Activated CD8-positive, alpha-beta memory T cell treated with anti-CD3 and anti-CD28 coated beads, Interleukin-2, amount 50 U/mL, for 1 hour (primary cell): ENCODE results near the gene DTNBP1.

Experiments
- DNase-seq: peaks from one replicate; pipeline ENCODE4 v3.0.0-alpha.2; 2020; ENCODE audit errors: extremely low read depth

Gene DTNBP1

DNA sequence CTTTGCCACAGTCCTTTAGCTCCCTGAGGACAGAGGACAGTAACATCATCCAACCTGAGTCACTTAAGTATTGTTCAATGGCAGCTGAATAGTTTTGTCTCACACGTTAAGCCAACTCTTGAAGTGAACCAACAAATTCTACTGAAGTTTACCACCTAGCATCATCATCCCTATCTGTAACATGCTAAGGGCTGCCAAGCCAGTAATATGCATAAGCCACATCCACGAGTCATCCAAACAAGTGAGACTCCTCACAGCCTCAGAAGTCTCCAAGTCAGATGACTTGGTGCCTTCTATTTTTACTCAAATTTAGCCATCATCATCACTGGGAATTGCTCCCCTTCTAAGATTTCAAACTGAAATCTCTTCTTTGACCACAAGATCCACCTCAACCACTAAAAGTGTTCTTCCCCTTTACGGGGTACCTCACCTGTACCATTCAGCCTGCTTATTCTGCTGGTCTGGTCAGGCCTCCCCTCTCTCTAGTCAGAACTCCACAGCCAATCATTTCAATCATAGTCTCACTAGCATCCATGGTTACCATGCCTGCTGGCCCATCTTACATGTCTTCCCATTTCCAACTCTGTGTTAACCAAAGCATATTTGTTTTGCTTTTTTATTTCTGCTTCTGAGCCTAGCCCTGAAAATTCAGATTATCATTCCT, 73.7 kb downstream of the DTNBP1 start:
- no peak for DNase-seq

DNA sequence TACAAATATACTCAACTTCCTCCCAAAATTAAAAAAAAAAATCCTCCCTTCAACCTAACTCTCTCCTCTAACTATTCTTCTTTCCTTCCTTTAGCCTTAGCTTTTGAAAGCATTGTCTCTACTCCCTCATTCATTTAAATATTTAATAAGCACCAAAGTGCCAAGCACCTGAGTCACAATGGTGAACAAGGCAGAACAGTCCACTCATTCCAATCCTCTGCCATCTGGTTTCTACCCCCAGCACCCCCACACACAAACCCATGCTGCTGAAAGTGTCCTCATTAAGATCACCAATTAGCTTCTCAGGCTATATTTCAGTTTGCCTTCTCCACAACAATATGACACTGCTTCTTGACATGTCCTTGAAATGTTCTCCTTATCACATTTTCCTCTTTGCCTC, 76.3 kb downstream of the DTNBP1 start:
- no peak for DNase-seq

DNA sequence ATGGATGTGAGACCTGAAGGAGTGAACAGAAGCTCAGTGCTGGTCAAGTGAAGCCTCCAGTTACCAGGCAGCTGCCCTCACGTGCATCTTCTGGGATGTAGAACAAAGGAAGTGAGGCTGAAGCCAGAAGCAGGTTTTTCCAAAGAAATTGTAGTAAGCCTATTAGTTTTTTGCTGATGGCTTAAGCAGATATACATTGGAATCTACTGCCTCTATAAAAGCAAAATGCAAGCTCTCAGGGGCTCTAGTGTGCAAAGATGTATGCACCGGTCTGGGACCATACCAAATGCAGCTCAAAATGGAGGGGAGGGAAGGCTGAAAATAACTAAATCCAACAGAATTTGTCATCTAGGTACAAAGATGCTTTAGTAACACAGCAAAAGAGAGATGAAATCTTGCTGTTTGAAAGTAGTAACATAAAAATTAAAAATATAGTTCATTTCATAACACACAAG, 77.0 kb downstream of the DTNBP1 start:
- no peak for DNase-seq

DNA sequence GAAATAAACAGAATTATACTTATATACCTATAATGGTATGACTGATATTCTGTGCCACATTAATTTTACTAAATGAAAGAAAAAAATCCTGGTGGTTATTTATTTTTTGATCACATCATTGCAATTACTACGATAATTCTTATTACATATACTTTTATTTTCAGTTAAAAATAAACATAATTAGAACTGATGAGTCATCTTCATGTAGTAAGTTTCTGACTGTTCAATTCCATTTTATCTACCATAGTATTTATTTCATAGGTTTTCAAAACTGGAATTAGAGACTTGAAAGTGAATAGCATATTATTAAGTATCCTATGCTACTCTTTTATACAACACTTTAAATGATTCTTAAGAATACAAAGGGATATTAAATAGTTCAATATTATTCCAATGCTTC, 80.3 kb downstream of the DTNBP1 start:
- no peak for DNase-seq

DNA sequence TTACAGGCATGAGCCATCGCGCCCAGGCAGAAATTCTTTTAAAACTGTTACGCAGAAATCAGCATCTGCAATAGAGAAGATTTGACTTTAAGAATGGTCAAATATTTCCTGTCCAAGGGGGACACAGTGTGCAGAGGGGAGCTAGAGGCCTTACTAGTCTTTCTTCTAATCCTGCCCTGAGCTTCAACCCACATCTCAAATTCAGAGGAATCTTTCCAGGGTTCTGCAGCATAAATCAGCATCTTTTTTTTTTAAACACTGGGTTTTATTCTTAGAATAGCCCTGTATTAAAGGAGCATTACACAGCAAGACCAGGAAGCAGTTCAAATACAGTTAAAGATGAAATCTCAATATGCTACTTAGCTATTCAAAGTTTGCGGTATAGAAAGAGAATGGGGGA, 81.1 kb downstream of the DTNBP1 start:
- no peak for DNase-seq

DNA sequence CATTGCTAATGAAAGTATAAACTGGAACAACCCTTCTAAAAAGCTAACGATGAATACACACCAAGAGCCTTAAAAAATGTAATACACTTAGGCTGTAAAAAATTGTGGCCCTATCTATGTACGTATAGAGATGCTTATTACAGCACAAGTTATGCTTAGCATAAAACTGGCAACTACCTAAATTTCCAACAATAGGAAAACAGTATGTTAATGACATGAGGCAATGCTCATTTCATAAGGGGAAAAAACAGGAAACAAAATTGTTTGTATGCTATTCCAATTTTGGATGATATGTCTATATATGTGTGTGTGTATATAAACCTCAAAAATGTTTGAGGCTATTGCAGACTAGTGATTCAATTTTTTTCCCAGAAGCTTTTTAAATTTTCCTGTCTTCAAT, 82.5 kb downstream of the DTNBP1 start:
- DNase-seq, result no peak

DNA sequence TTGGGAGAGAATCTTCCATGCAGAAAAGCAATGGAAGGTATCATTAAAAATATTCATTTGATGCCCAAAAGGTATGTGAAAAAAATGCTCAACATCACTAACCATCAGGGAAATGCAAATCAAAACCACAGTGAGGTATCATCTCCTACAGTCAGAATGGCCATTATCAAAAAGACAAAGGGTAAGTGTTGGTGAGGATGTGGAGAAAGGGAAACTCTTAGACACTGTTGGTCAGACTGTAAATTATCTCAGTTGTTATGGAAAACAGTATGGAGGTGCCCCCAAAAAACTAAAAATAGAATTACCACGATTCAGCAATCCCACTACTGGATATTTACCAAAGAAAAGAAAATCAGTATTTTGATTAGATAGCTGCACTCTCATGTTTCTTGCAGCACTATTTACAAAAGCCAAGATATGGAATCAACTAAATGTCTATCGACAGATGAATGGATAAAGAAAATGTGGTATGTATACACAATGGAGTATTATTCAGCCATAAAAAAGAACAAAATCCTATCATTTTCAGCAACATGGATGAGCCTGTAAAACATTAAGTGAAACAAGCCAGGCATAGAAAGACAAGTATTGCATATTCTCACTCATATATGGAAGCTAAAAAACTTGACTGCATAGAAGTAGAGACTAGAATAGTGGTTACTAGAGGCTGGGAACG, 84.0 kb downstream of the DTNBP1 start:
- DNase-seq, result no peak

DNA sequence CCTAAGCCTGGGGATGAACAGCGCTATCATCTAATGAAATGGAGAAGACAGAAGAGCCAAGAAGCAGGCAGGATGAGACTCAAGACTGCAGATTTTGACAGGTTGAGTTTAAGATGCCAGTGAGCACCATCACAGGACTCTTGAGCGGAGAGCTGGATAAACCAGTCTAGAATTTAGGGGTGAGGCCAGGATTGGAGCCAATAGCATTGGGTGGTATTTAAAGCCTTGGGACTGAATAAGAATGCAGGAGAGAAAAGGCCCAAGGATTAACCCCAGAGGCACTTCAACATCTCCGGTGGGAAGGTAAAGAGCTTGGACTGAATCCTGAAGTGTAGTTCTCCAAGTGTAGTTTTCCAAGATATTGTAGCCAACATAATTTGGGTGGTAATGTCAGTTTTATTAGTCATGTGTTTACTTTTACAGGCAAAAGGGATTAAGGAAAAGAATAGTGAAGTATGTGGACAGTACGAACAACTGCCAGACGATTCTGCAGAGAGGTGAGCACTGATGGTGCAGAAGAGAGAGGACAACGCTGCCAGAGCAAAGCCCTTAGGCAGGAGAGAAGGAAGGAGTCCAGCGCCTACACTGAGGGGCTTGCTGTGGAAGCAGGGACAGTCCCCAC, 85.2 kb downstream of the DTNBP1 start:
- no peak for DNase-seq

DNA sequence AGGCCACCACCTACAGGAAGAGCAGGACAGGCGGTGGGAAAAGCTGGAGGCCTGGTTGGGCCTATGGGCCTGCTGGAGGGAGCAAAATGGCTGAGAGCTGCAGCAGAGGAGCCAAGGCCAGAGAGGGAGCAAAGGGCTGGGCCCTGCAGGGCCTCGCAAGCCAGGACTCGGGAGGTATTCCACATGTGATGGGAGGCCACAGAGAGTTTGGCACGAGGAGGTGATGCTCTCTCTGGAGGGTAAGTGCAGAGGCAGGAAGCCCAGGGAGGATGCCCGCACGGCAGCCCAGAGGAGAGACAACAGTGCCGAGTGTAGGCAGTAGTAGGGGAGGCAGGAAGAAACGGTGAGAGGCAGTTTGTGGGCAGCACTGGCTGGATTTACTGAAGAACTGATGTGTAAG, 85.7 kb downstream of the DTNBP1 start:
- DNase-seq, result no peak

DNA sequence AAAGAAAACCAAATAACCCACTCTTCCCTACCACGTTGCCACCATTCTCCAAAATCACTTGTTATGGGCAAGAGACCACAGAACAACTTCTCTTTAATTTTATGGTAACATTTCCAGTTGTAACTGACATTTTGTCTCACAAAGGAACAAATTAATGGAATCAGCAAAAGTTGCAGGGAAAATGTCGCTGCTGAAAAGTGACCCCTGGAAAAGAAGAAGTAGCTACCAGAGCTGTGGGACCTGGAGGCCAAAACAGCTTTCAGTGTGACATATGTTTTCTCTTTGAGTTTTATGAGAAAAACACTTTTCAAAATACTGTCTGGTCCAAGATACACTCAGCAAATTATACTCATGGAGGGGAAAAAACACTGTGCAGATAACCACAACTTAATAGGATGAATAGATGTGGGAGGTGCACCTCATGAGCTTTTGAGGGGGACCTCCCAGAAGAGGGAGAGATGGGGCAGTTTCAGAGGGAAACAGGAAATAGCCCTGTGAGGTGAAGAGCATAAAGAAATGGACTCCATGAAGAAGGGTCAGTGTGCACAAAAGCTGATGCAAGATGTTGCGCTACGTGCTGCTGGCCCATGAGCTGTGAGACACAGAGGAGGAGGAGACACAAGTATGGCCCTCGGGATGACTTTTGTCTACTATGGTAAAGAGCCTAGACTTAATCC, 87.3 kb downstream of the DTNBP1 start:
- no peak for DNase-seq

DNA sequence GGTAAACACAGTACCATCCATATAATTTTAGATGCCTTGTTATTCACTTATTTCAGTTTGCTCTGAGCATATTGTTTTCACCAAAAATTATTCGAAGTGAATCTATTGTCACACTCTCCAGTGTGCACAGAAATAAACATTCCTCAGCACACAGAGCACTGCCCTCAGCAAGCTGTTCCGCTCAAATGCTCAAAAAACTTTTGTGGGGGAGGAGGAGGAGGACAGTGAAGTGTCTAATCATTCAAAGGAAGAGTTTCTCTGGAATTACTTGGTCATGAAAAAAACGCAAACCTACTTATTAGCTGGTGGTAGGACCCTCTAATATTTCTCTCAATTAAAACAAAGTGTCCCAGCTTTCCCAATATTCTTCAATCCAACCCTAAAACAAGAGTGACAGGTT, 88.3 kb downstream of the DTNBP1 start:
- no peak for DNase-seq

DNA sequence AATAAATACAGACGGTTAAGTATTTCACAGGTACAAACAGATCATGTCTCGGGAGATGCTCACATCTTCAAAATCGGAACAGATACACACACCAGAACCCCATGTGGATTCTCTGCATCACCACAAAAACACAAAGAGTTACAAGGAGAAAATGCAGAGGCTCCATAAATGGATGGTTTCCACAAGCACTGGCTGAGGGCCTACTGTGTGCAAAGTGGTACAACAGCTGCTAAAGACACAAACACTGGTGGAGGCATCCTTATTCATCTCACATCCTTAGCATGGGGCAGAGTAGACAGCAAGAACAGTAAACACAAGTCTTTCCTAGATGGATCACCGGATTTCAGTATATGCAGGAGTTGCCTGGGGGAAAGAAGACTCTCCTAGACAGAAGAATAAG, 88.8 kb downstream of the DTNBP1 start:
- no peak for DNase-seq

DNA sequence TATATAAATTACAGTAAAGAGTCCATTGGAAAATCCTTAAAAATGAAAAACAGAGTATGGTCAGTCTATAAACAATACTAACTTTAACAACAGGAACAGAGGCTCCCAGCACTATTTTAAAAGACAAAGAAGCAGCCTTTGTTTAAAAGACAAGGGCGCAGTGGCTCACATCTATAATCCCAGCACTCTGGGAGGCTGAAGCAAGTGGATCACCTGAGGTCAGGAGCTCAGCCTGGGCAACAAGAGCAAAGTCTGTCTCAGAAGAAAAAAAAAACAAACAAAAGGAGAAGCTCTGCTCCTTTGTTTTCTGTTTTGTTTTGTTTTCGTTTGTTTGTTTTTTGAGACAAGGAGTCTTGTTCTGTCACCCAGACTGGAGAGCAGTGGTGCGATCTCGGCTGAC, 89.4 kb downstream of the DTNBP1 start:
- DNase-seq, result no peak

DNA sequence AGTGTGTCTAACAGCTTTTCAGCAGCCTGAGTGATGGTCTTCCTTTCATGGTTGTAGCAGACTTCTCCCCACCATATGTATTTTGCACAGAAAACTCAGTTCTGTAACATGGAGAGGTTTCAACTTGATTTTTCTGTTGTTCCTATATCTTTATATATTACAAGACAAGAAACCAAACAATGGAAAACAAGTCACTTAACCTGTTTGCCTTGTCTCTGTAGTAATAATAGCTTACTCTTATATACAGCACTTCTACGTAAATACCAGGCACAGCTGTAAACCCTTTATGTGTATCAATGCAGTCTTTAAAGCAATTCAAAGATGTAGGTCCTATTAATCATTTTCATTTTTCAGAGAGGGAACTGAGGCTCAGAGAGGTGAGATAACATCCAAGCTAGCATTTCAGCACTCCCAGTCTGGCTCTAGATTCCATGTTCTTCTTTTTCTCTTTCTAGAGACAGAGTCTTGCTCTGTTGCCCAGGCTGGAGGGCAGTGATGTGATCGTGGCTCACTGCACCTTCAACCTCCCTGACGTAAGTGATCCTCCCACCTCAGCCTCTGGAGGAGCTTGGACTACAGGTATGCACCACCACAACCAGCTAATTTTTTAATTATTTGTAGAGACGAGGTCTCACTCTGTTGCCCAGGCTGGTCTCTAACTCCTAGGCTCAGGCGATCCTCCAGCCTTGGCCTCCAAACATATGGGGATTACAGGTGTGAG, 90.4 kb downstream of the DTNBP1 start:
- DNase-seq, result no peak

DNA sequence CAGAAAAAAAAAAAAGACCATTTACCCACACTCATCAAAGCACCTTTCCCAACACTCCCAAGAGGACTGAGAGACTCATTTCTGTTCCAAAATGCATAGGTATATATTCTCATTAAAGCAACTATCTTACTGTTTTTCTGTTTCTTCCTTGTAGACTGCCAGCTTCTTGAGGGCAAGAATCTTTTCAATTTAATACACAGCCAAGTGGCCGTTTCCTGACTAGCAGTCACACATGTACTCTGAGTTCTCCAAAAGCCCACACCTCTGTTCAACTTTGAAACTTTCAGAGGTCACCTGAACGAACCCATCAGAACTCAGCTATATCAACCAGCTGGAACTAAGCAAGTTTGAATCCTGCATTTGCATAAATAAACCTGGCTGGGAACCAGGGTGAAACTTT, 92.7 kb downstream of the DTNBP1 start:
- DNase-seq, result no peak

DNA sequence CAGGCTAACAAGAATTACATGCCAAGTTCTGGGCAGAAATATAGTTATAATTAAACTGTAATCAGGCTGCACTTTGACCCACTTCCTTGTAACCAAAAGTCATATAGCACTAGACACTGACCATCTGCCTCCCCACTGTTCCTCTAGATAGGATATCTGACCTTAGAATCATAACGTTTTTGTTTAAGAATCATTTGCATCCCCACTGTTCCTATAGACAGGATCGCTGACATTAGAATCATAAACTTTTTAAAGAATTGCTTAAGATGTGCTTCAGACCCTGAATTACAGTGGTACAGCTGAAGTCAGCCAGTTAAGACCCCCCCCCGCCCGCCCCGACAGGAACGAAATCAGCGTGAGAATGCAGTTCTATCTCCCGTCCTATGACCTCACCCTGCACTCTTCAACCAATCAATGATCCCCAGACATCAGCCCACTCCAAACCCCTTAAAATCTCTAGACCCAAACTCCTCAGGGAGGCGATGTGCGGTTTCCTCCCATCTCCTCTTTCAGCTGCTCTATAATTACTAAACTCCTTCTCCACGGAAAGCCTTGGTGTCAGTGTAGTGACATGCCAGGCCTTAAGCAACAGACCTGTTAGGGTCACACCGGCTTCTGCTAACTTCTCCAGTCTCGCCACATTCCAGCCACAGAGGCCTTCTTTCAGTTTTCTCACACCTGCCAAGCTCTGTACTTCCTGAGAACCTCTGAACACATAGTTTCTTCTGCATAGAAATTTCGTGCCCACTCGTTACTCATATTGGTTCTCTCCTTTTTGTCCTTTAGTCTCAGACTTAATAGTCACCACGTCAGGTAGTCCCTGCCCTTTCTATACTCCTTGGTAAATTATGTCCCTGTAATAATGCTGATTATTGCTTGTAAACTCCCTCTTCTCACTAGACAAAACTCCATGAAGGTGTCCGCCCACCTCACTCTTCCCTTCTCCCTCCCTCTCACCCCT, 93.5 kb downstream of the DTNBP1 start:
- no peak for DNase-seq

DNA sequence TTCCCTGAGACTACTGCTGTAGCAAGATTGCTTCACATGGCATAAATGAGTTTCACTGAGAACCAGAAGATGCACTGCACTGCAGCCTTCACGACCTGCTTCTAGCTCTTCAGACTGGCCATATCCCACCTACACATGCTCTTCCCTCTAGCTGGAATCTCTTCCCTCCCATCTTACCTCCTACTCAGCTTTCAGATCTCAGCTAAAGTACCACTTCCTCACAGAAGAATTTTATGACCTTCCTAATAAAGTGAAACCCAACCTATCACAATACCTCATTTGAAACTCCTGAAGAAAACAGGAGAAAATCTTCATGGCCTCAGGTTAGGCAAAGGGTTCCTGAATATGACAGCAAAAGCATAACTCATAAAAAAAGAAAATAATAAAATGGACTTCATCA, 99.9 kb downstream of the DTNBP1 start:
- DNase-seq, result no peak

DNA sequence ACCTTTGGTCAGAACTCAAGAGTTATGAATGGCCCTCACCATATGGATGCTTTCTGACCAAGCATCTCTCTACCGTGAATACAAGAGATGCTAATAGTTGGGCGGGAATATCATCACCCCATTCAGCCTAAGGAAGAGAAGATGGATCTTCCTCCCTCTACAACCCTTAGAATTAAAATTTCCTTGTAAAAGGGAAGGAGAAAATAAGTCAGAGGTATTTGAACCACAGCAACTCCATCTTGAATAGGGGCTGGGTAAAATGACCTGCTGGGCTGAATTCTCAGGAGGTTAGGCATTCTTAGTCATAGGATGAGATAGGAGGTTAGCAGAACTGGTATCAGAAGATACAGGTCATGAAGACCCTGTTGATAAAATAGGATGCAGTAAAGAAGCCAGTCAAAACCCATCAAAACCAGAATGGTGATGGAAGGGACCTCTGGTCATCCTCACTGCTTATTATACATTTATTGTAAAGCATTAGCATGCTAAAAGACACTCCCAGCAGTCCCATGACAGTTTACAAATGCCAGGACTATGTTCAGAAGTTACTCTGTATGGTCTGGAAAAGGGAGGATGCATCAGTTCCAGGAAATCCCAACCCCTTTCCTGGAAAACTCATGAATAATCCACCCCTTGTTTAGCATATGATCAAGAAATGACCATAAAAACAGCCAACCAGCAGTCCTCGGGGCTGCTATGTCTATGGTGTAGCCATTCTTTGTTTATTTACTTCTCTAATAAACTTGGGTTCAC, 101.2 kb downstream of the DTNBP1 start:
- no peak for DNase-seq

DNA sequence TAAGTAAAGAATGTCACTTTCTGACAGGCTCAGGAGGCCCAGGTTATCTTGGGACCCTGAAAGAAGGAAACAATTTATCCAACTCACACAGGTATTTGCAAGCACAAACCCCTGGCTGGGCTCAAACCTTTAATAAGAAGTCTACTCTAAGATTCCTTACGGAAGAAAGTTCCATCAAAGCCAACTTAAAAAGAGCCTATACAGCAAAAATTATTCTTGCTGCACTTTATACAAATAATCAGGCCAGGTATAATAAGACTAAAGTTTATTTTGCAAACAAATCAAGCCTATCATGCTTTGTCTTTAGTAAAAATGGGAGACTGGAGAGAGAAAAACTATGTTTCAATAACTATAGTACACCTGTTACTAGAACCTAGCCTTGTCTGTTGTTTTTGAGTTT, 102.1 kb downstream of the DTNBP1 start:
- DNase-seq, result no peak

DNA sequence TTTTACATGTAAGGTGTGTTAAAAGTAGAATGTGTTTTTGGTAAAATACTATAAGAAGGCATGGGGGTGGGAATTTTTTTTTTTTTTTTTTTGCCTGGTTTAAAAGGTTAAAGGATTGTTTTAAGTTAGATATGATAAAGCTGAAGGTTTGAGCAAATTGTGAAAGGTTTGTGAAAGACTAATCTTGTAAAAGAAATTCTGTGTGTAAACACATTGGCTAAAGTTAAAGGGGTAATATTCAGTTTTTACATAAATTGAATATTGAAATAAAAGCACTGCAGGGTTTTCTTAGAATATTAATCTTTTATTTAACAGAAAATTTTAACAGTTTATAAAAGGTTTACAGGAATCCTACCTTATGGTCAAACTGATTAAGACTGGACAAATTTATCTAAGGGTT, 105.7 kb downstream of the DTNBP1 start:
- DNase-seq, result no peak
